Hindlimb muscle (tissue), 1 donor: ENCODE data around the gene RFNG. TPM values are rescaled to one million over a fixed set of nuclear protein-coding genes. Genes with fewer than 3 reads are reported as not detected.

Source experiments
- DNase-seq: peaks from one replicate; pipeline ENCODE4 v3.0.0-alpha.2; 2013
- polyA plus RNA-seq: library from polyadenylated mRNA; unstranded; fragments of 120-200 nt; gene quantifications from one replicate; pipeline ENCODE4 v1.2.1, GENCODE V29; 2013; ENCODE audit not compliant: insufficient read length

Gene RFNG
- polyA plus RNA-seq, 1 donor = 34.8 TPM

DNA sequence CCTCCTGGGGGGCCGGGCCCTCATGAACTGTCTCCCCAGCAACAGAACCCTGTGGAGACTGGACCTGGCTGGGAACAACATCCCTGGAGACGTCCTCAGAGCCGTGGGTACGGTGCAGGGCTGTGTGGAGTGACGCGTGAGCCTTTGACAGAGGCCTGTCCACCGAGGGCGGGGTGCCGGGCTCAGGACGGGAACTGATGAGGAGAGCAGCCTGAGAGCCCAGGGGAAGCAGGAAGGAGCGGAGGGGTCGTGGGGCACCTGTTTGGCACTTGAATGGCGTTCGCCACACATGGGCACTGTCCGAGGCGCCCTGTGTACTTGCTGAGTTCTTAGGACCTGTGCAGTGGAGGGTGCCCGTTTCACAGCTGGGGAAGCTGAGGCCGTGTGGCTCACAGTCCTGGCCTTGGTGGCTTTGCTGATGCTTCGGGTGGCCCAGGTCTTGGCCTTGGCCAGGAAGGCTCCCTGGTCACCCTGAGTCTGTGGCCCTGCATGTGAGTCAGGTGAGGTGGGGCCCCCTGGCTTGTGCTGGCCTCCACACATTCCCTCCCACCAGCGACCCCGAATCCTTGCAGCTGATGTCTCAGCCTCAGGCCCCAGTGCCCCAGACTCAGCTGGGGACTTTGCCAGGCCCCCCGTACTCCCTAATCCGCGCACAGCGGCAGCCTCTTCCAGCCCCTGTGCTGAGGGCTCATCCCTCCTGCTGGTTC lies 26.1 kb downstream of the RFNG start:
- no peak for DNase-seq

GRCh38 chr17:82024859-82025258 lies 26.8 kb downstream of the RFNG start:
- no peak for DNase-seq

DNA sequence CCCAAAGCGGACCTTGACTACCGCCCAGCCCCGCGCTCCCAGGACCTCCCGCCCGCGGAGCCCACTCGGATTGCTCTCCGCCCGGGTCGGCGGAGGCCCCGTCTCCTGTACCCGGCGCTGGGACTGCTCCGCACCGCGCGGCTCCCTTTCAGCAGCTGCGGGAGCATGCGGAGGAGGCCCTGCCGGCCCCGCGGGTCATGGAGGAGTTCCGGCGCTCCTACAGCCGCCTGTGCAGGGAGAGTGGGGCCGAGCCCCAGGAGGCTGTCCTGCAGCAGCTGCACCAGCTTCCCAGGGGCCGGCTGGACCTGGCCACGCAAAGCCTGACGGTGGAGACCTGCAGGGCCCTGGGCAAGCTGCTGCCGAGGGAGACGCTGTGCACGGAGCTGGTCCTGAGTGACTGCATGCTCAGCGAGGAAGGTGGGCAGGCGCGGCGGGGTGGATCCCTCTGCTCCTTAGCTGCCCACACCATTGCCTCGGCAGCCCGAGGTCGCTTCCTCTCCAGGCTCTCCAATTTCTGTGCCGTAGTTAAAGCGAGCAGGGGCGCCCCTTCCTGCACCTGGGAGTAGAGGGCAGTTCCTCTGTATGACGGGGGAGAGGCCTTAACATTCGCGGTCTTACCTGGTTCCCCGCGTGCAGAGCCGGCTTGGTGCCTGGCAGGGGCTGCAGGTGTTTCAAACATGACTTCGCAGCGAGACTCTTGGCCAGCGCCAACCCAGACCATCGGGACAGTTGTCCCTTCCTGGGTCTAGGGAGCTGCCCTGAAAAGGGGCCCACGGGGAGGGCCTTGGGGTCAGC lies 28.0 kb downstream of the RFNG start:
- DNase-seq = no peak

GRCh38 chr17:82022981-82023446 lies 28.6 kb downstream of the RFNG start, which contains the start of gene LRRC45:
LRRC45 (plus strand) TSS chr17:82023305; CDS start chr17:82023644, 339 bp downstream.
- peak; percentile 99 for DNase-seq

DNA sequence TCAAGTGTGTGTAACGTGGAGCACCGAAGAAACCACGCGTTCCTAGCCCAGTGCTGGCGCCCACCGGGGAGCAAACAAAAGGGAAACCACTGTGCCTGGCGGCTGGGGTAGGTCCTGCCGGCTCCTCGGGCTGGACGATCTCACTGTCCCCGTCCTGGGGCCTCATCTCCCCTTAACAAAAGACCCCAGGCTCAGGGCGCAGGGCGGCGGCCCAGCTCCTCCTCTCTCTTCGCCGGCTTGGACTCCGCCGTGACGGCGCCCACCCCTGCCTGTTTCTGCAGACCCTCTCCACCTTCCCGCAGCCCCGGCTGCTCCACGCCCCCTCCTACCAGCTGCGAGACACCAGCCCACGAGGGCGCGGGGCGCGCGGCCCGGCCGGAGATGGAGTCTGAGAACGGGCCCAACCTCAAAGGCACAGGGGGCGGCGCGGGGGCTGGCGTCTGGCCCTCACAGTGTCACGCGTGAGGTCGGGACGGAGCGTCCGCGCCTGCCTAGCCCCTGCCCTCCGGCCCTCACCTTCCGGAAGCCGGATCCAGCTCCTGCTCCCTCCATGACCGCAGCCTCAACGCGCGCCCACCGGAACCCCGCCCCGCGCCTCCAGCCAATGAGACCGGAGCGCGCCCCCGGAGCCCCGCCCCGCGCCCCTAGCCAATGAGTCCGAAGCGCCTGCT lies 29.2 kb downstream of the RFNG start, which contains the start of gene CENPX:
CENPX (minus strand) TSS at position 569 of the 671 bp plus-strand sequence; CDS start at position 552, 17 bp downstream.
- DNase-seq = no peak

GRCh38 chr17:82021900-82022309 lies 29.7 kb downstream of the RFNG start:
- DNase-seq = no peak

- peak; percentile 61 for DNase-seq
These were observed 30.3 kb downstream of the RFNG start for GRCh38 chr17:82021107-82021899.

DNA sequence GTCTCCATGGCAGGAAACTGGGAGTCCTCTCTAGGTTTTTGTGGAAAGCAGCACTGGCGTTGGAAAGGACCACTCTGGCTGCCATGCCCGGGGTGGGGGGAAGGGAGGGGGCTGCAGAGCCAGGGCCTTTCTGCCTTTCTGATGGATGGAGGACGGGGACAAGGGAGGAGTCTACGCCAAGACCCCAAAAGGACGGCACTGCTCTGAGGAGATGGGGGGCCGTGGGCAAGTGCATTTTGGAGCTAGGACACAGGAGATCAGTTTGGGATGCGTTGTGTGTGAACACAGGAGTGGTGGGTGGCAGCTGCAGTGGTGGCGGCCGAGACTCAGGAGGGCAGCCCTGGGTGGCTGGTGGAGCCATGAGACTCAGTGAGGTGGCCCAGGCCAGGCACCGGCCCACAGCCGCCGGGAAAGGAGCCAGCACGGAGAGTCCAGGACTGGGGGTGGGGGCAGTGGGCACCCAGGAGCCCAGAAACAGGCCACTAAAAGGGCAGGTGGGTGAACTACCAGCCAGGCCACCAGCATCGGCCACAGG lies 31.0 kb downstream of the RFNG start:
- no peak for DNase-seq

DNA sequence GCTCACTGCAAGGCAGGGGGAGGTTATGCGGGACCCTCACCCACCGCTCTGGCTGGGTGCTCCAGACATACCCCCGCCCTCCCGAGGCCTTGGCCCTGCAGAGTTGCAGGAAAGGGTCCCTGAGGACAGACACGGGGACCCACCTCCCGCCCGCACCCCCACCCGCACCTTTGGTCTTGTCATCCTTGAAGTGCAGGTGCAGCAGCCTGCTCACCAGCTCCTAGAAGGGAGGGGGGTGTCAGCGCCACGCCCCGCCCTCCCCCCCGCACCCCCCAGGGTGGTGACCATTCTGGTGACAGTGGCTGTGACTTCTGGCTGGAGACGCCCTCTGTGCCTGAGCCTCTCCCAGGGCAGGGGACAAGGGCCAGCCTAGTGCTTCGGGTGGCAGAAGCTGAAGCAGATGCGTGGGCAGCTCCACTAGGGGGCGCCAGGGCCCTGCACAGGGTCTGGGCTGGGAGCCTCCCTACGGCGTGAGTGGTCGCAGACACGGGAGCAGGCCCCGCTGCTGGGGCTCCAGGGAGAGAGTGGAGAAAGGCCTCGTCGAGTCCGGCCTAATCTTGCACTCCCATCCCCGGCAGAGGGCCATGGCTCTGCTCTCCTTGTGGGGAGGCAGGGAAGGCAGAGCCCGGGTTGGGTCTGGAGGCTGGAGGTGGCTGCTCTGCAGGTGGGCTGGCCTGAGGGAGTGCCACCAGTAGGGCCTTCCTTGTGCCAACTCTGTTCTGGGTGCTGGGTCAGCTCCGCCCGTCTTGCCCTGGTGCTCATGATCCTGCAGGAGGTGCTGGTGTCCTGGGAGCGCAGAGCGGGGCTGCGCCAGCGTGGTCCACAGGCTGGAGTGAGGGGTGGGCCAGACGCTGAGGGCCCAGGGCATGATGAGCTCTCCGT lies 31.7 kb downstream of the RFNG start:
- DNase-seq = no peak

DNA sequence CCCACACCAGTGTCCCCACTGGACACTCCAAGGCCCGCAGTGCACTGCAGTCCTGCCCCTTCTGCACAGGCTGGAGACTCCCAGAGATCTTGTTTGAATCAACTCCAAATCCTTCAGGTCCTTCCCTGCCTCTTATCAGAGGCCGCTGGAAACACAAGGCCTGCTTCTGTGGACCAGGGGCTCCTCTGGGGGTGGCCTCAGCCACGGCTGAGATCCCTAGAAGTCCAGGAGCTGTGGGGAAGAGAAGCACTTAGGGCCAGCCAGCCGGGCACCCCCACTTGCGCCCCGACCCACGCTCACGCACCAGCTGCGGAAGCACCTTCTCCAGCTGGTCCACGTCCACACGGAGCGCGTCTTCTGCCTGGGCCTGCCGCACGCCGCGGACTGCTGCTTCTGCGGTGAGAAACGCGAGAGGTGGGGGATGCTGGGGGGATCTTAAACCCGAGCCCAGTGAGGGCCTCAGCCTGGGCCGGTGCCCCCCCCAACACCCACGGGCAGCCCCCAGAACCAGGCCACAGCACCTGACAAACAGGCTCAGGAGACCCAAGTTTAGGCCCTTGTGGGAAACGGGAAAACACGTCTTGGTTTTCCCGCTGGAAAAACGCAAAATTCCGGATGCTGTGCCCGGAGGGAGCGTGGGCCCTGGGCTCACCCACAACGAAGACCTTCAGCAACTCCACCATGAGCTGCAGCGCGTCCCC lies 32.5 kb downstream of the RFNG start:
- DNase-seq = no peak

GRCh38 chr17:82018152-82018988 lies 33.2 kb downstream of the RFNG start:
- no peak for DNase-seq

DNA sequence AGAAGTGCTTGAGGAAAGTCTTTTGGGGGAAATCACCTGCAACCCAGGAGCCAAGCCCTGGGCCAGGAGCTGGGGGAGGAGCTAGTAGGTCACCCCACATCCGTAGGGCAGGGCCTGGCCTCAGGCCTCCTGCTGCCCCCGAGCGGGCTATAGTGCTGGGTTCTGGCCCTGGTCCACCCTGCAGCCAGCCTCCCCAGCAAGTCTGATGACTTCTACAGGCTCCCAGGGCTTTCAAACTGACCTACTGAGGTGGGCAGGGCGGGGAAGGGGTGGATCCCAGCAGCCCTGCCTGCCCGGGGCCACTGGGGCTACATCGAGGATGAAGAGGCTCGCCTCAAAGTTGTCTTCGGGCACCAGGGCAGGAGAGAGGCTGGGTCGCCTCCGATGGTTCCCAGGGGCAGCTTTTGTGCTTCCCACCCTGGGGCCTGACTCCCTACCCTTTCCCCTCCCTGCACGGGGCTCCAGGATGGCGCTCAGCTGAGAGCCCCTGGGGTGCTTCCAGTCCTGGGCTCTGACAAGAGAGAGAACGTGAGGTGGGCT lies 33.9 kb downstream of the RFNG start:
- DNase-seq = no peak

GRCh38 chr17:82016875-82017459 lies 34.6 kb downstream of the RFNG start:
- DNase-seq = no peak

GRCh38 chr17:82016061-82016874 lies 35.3 kb downstream of the RFNG start:
- no peak for DNase-seq

GRCh38 chr17:82015311-82015971 lies 36.2 kb downstream of the RFNG start:
- DNase-seq = no peak

DNA sequence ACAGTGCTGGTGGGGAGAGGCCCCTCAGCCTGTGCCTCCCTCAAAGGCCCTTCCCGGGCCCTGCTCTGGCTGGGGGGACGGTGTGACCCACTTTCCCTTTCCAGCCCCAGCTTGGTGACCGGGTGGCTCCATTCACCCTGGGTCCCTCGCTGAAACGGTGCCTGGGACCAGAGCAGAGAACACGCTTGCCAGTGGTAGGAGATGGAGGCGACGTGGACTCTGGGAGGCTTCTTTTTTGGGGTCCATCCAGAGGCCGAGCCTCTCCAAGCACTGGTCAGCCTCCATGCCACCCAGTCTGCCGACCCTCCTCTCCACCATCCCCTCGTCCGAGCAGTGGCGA lies 36.7 kb downstream of the RFNG start:
- no peak for DNase-seq

DNA sequence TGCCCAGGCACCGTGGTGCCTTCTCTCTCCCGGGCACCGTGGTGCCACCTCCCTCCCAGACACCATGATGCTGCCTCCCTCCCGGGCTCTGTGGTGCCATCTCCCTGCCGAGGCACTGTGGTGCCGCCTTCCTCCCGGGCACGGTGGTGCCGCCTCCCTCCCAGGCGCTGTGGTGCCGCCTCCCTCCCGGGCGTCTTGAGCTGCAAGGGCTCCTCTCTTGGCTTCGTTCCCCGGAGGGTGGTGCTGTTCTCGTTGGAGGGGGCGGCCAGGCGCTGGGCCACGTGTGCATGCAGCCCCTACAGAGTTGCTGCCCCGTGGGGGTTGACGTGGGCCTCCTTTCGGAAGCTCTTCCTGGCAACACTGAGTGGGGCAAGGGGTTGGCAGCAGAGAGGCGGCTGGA lies 37.2 kb downstream of the RFNG start:
- DNase-seq = no peak
